Tibial nerve (tissue), 4 donors: Measurements from ENCODE around the gene PTPRJ. TPM values are rescaled to one million over a fixed set of nuclear protein-coding genes. Genes with fewer than 3 reads are reported as not detected.
A peak's percentile ranks its signal among the peaks of the same experiment; 100 is the strongest.

ENCODE experiments used
- DNase-seq, 2 donors: peaks; one replicate each; pipeline ENCODE4 v3.0.0-alpha.2; 2019; ENCODE audit warnings: low spot score in 2 of 2
- H3K27ac ChIP-seq, 4 donors: fragments of 200-600 bp; sonication (generic) in 3 of 4; one replicate each; pipeline ENCODE4 v1.5.1; 2017 to 2019; ENCODE audit warnings: mild to moderate bottlenecking in 1 of 4
- H3K27me3 ChIP-seq, 2 donors: fragments of 200-600 bp; sonication (generic) in 1 of 2; one replicate each; pipeline versions ENCODE4 v1.5.1 to v1.6.0; 2017 to 2019
- H3K36me3 ChIP-seq, 3 donors: fragments of 200-600 bp; sonication (generic); one replicate each; pipeline ENCODE4 v1.5.1; 2018 to 2019
- H3K4me1 ChIP-seq, 4 donors: fragments of 200-600 bp; sonication (generic) in 3 of 4; one replicate each; pipeline ENCODE4 v1.5.1; 2017 to 2019
- H3K4me3 ChIP-seq, 4 donors: fragments of 200-600 bp; sonication (generic) in 3 of 4; one replicate each; pipeline ENCODE4 v1.5.1; 2017 to 2019; ENCODE audit warnings: mild to moderate bottlenecking in 1 of 4, moderate library complexity in 1 of 4
- H3K9me3 ChIP-seq, 4 donors: fragments of 200-600 bp; sonication (generic) in 3 of 4; one replicate each; pipeline ENCODE4 v1.5.1; 2017 to 2019
- EP300 ChIP-seq, 2 donors: sonication (generic); formaldehyde crosslinking; IDR thresholded peaks; one replicate each; pipeline ENCODE4 v1.6.1; 2017; ENCODE audit warnings: antibody characterized with exemption in 2 of 2, mild to moderate bottlenecking in 1 of 2
- POLR2A ChIP-seq, 2 donors: fragments of 450-650 bp; IDR thresholded peaks; one replicate each; pipeline ENCODE4 v1.6.1; 2017; ENCODE audit warnings: antibody characterized with exemption in 2 of 2, mild to moderate bottlenecking in 2 of 2, moderate library complexity in 2 of 2
- WGBS, 2 donors: methylation state at CpG; one replicate each; pipeline ENCODE4 v1.1.5; 2018; 5-methylcytosine and 5-hydroxymethylcytosine counted together
- total RNA-seq, 4 donors: library from RNA; depleted of rRNA; stranded (reverse); fragments of >200 nt; gene quantifications; one replicate each; pipeline ENCODE4 v1.1.0, GENCODE V29; 2016
- TF ChIP-seq, protein P1 (sequence below), 5 experiments: fragments of 200-600 bp in 3 of 5; fragments of 450-650 bp in 2 of 5; sonication (generic) in 3 of 5; IDR thresholded peaks; one replicate each; pipeline ENCODE4 v1.5.1; 2016 to 2019; ENCODE audit warnings: antibody characterized with exemption in 5 of 5, mild to moderate bottlenecking in 3 of 5, moderate library complexity in 2 of 5

The PTPRJ gene
- total RNA-seq, 4 donors from 2014 or later = 20.5 to 24.3 (median 22.3) TPM

DNA sequence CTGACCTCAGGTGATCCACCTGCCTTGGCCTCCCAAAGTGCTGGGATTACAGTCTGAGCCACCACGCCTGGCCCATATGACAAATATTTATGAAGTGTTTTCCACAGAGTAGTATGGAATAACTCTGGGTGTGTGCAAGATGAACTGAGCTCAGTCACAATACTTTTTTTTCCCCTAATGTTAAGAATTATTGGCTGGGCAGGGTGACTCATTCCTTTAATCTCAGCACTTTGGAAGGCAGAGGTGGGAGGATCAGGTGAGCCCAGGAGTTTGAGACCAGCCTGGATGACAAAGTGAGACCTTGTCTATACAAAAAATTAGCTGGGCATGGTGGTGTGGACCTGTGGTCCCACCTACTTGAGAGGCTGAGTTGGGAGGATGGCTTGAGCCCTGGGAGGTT is 6.4 kb downstream of the PTPRJ start:
- DNase-seq = no peak
- Histone ChIP-seq H3K36me3 (no peaks in the 10 kb centered on the region), H3K4me1 (peaks cover 0 to 80% (median 40%) of the 10 kb centered on the region in 4 donors), H3K9me3 (no peaks in the 10 kb centered on the region), H3K27ac (peak overlapping the region in 3 of 4 donors; percentile 69 to 90 (median 81)), H3K4me3 (no peak overlapping the region), H3K27me3 (no peaks in the 10 kb centered on the region)
- 90 to 95% methylated on average over 1 of the region's 1 CpG for WGBS, 2 donors
- TF ChIP-seq POLR2A (IDR thresholded peaks at IDR 0.05) (no peak), EP300 (IDR thresholded peaks at IDR 0.05) (no peak)
- TF ChIP-seq, protein P1, sequence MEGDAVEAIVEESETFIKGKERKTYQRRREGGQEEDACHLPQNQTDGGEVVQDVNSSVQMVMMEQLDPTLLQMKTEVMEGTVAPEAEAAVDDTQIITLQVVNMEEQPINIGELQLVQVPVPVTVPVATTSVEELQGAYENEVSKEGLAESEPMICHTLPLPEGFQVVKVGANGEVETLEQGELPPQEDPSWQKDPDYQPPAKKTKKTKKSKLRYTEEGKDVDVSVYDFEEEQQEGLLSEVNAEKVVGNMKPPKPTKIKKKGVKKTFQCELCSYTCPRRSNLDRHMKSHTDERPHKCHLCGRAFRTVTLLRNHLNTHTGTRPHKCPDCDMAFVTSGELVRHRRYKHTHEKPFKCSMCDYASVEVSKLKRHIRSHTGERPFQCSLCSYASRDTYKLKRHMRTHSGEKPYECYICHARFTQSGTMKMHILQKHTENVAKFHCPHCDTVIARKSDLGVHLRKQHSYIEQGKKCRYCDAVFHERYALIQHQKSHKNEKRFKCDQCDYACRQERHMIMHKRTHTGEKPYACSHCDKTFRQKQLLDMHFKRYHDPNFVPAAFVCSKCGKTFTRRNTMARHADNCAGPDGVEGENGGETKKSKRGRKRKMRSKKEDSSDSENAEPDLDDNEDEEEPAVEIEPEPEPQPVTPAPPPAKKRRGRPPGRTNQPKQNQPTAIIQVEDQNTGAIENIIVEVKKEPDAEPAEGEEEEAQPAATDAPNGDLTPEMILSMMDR (IDR thresholded peaks at IDR 0.05) = no peak

GRCh38 chr11:47987310-47987709 is 7.0 kb downstream of the PTPRJ start:
- DNase-seq = no peak
- H3K27ac ChIP-seq = peak overlapping the region; percentile 37 to 90 (median 75)
- TF ChIP-seq EP300 (IDR thresholded peaks at IDR 0.05) = no peak
- TF ChIP-seq POLR2A (IDR thresholded peaks at IDR 0.05) = no peak
- TF ChIP-seq, protein P1 (IDR thresholded peaks at IDR 0.05) = no peak
- H3K4me1 ChIP-seq = peaks cover 0 to 78% (median 37%) of the 10 kb centered on the region in 4 donors
- no peaks in the 10 kb centered on the region for H3K27me3 ChIP-seq
- no peaks in the 10 kb centered on the region for H3K36me3 ChIP-seq
- no peaks in the 10 kb centered on the region for H3K9me3 ChIP-seq
- WGBS, 2 donors = 69 to 70% methylated on average over 2 of the region's 2 CpGs
- no peak overlapping the region for H3K4me3 ChIP-seq

DNA sequence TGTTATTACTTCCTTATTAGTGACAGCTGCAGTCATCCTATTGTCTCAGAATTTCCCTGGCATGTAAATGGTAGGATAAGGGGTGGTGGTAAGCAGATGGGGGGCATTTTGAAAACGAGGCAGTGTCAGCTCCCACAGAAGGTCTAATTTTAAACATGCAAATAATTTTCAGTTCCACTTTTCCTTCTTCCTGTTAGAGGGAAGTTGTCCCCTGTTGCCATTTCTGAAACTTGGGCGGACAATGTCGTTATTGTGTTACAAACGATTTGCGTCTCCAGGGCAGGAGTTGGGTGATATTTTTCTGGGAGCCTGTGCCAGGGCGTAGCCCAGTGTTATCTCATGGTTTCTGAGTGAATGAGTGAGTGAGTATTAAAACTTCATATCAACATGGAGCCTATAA is 7.4 kb downstream of the PTPRJ start:
- DNase-seq = no peak
- no peaks in the 10 kb centered on the region for H3K9me3 ChIP-seq
- H3K4me3 ChIP-seq = no peak overlapping the region
- no peaks in the 10 kb centered on the region for H3K36me3 ChIP-seq
- H3K27me3 ChIP-seq = no peaks in the 10 kb centered on the region
- TF ChIP-seq EP300 (IDR thresholded peaks at IDR 0.05) = peak in 1 of 2 donors; percentile 73
- TF ChIP-seq, protein P1 (IDR thresholded peaks at IDR 0.05) = no peak
- 20 to 29% methylated on average over 6 of the region's 6 CpGs for WGBS, 2 donors
- H3K27ac ChIP-seq = peak overlapping the region; percentile 37 to 90 (median 75)
- H3K4me1 ChIP-seq = peaks cover 0 to 76% (median 34%) of the 10 kb centered on the region in 4 donors

DNA sequence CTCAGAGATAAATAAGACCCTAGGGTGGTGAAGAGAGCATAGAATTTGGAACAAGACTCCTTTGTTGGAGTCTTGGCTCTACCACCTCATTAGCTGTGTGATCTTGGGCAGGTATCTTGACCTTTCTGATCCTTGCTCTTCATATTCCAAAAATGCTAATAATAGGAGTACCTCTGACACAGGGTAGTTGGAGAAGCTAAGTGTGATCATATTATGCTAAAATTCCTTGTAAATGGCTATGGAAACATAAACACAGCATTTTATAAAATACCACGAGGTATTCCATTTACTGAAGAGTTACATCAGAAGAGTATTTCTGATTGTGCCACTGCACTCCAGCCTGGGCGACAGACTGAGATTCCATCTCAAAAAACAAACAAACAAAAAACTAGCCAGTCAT is 9.4 kb downstream of the PTPRJ start:
- H3K36me3 ChIP-seq = no peaks in the 10 kb centered on the region
- TF ChIP-seq POLR2A (IDR thresholded peaks at IDR 0.05) (no peak), EP300 (IDR thresholded peaks at IDR 0.05) (no peak)
- TF ChIP-seq, protein P1 (IDR thresholded peaks at IDR 0.05) = no peak
- H3K4me3 ChIP-seq = no peak overlapping the region
- DNase-seq = no peak
- H3K4me1 ChIP-seq = peaks cover 0 to 62% (median 31%) of the 10 kb centered on the region in 4 donors
- no peaks in the 10 kb centered on the region for H3K27me3 ChIP-seq
- 65 to 69% methylated on average over 2 of the region's 2 CpGs for WGBS, 2 donors
- peak overlapping the region in 1 of 4 donors; percentile 13 for H3K27ac ChIP-seq
- H3K9me3 ChIP-seq = no peaks in the 10 kb centered on the region

DNA sequence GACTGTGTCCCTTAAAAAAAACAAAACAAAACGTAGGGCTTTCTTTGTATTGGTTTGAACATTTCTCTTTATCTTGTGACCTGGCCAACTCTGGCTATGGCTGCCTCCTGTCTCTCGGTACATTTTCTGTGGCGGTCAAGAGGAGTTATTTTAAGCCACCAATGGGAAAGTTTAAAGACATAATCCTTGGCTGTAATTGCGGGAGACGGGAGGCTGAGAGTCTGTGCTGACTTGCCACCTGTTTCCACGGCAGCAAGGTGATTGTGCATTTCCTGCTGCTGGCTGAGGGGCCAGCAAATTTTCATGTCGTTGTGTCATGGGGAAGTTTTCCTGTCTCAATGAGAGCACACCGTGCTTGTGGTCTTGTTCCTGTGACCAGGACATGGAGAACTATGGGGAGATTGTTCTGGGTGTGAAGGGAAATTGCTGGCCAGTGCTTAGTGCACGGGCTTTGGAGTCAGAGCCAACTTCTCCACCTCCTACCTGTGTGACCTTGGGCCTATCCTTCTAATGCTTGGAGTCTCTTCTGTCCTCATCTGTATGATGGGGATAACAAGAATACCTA is 11.0 kb downstream of the PTPRJ start:
- Histone ChIP-seq H3K4me1 (peaks cover 0 to 62% (median 29%) of the 10 kb centered on the region in 4 donors), H3K27ac (peak overlapping the region in 3 of 4 donors; percentile 1 to 41 (median 29)), H3K27me3 (no peaks in the 10 kb centered on the region), H3K4me3 (no peak overlapping the region), H3K9me3 (no peaks in the 10 kb centered on the region), H3K36me3 (no peaks in the 10 kb centered on the region)
- no peak for TF ChIP-seq EP300 (IDR thresholded peaks at IDR 0.05)
- TF ChIP-seq POLR2A (IDR thresholded peaks at IDR 0.05) = no peak
- TF ChIP-seq, protein P1 (IDR thresholded peaks at IDR 0.05) = no peak
- no peak for DNase-seq
- 32 to 39% methylated on average over 9 of the region's 9 CpGs for WGBS, 2 donors
